Coronary artery (tissue), 2 donors: ENCODE data around the gene MAST4.

ENCODE experiments used
- DNase-seq: peaks from one replicate; pipeline ENCODE4 v3.0.0-alpha.2; 2017; ENCODE audit warnings: low spot score
- H3K27ac ChIP-seq, 2 donors: fragments of 200-600 bp; sonication (generic); one replicate each; pipeline ENCODE4 v1.5.1; 2016 to 2019
- H3K4me3 ChIP-seq: fragments of 200-600 bp; sonication (generic); 2 replicates; pipeline ENCODE4 v1.5.1; 2016; ENCODE audit warnings: mild to moderate bottlenecking, moderate library complexity
- TF ChIP-seq, protein P1 (sequence below): fragments of 200-600 bp; sonication (generic); IDR thresholded peaks from one replicate; pipeline ENCODE4 v1.5.1; 2019; ENCODE audit warnings: antibody characterized with exemption

MAST4 gene

DNA sequence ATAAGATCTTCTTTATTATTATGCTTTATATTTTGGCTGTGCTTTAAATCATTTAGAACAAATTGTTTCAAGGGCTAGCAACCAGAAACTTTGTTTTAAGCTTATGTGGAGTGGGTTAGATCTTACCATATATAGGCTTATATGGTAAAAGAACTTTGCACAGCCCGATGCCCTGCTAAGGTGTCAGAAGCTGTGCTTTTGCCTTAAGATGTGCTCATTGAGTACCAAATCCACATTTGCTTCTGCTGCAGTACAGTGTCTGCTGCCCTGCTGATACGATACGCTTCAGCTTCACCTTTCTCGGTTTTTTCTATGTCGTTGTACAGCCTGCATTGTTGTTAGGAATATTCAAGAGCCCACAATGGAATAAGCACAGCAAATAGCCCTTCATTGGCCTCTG, 565.6 kb downstream of the MAST4 start:
- H3K27ac ChIP-seq = peak overlapping the region; percentile 31 to 61
- no peak overlapping the region for H3K4me3 ChIP-seq
- DNase-seq = no peak
- TF ChIP-seq, protein P1, sequence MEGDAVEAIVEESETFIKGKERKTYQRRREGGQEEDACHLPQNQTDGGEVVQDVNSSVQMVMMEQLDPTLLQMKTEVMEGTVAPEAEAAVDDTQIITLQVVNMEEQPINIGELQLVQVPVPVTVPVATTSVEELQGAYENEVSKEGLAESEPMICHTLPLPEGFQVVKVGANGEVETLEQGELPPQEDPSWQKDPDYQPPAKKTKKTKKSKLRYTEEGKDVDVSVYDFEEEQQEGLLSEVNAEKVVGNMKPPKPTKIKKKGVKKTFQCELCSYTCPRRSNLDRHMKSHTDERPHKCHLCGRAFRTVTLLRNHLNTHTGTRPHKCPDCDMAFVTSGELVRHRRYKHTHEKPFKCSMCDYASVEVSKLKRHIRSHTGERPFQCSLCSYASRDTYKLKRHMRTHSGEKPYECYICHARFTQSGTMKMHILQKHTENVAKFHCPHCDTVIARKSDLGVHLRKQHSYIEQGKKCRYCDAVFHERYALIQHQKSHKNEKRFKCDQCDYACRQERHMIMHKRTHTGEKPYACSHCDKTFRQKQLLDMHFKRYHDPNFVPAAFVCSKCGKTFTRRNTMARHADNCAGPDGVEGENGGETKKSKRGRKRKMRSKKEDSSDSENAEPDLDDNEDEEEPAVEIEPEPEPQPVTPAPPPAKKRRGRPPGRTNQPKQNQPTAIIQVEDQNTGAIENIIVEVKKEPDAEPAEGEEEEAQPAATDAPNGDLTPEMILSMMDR = no peak

DNA sequence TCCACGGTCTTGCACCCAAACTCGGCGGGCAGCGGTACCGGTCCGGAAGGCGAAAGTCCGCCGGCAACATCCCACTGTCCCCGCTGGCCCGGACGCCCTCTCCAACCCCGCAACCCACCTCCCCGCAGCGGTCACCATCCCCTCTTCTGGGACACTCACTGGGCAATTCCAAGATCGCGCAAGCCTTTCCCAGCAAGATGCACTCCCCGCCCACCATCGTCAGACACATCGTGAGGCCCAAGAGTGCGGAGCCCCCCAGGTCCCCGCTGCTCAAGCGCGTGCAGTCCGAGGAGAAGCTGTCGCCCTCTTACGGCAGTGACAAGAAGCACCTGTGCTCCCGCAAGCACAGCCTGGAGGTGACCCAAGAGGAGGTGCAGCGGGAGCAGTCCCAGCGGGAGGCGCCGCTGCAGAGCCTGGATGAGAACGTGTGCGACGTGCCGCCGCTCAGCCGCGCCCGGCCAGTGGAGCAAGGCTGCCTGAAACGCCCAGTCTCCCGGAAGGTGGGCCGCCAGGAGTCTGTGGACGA, 567.1 kb downstream of the MAST4 start:
- TF ChIP-seq, protein P1 = no peak
- DNase-seq = no peak
- Histone ChIP-seq H3K27ac (no peak overlapping the region), H3K4me3 (no peak overlapping the region)

DNA sequence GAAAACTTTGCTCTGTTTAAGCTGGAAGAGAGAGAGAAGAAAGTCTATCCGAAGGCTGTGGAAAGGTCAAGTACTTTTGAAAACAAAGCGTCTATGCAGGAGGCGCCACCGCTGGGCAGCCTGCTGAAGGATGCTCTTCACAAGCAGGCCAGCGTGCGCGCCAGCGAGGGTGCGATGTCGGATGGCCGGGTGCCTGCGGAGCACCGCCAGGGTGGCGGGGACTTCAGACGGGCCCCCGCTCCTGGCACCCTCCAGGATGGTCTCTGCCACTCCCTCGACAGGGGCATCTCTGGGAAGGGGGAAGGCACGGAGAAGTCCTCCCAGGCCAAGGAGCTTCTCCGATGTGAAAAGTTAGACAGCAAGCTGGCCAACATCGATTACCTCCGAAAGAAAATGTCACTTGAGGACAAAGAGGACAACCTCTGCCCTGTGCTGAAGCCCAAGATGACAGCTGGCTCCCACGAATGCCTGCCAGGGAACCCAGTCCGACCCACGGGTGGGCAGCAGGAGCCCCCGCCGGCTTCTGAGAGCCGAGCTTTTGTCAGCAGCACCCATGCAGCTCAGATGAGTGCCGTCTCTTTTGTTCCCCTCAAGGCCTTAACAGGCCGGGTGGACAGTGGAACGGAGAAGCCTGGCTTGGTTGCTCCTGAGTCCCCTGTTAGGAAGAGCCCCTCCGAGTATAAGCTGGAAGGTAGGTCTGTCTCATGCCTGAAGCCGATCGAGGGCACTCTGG, 567.8 kb downstream of the MAST4 start:
- TF ChIP-seq, protein P1 = no peak
- DNase-seq = no peak
- no peak overlapping the region for H3K27ac ChIP-seq
- H3K4me3 ChIP-seq = no peak overlapping the region

DNA sequence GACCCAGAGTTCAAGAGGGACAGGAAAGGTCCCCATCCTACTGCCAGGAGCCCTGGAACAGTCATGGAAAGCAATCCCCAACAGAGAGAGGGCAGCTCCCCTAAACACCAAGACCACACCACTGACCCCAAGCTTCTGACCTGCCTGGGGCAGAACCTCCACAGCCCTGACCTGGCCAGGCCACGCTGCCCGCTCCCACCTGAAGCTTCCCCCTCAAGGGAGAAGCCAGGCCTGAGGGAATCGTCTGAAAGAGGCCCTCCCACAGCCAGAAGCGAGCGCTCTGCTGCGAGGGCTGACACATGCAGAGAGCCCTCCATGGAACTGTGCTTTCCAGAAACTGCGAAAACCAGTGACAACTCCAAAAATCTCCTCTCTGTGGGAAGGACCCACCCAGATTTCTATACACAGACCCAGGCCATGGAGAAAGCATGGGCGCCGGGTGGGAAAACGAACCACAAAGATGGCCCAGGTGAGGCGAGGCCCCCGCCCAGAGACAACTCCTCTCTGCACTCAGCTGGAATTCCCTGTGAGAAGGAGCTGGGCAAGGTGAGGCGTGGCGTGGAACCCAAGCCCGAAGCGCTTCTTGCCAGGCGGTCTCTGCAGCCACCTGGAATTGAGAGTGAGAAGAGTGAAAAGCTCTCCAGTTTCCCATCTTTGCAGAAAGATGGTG, 568.8 kb downstream of the MAST4 start:
- TF ChIP-seq, protein P1 = no peak
- no peak overlapping the region for H3K4me3 ChIP-seq
- no peak for DNase-seq
- peak overlapping the region in 1 of 2 donors; percentile 82 for H3K27ac ChIP-seq

DNA sequence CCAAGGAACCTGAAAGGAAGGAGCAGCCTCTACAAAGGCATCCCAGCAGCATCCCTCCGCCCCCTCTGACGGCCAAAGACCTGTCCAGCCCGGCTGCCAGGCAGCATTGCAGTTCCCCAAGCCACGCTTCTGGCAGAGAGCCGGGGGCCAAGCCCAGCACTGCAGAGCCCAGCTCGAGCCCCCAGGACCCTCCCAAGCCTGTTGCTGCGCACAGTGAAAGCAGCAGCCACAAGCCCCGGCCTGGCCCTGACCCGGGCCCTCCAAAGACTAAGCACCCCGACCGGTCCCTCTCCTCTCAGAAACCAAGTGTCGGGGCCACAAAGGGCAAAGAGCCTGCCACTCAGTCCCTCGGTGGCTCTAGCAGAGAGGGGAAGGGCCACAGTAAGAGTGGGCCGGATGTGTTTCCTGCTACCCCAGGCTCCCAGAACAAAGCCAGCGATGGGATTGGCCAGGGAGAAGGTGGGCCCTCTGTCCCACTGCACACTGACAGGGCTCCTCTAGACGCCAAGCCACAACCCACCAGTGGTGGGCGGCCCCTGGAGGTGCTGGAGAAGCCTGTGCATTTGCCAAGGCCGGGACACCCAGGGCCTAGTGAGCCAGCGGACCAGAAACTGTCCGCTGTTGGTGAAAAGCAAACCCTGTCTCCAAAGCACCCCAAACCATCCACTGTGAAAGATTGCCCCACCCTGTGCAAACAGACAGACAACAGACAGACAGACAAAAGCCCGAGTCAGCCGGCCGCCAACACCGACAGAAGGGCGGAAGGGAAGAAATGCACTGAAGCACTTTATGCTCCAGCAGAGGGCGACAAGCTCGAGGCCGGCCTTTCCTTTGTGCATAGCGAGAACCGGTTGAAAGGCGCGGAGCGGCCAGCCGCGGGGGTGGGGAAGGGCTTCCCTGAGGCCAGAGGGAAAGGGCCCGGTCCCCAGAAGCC, 569.6 kb downstream of the MAST4 start:
- peak; percentile 84 for DNase-seq
- TF ChIP-seq, protein P1 = peak; percentile 54
- Histone ChIP-seq H3K4me3 (peak overlapping the region; percentile 65), H3K27ac (peak overlapping the region; percentile 29 to 82)

DNA sequence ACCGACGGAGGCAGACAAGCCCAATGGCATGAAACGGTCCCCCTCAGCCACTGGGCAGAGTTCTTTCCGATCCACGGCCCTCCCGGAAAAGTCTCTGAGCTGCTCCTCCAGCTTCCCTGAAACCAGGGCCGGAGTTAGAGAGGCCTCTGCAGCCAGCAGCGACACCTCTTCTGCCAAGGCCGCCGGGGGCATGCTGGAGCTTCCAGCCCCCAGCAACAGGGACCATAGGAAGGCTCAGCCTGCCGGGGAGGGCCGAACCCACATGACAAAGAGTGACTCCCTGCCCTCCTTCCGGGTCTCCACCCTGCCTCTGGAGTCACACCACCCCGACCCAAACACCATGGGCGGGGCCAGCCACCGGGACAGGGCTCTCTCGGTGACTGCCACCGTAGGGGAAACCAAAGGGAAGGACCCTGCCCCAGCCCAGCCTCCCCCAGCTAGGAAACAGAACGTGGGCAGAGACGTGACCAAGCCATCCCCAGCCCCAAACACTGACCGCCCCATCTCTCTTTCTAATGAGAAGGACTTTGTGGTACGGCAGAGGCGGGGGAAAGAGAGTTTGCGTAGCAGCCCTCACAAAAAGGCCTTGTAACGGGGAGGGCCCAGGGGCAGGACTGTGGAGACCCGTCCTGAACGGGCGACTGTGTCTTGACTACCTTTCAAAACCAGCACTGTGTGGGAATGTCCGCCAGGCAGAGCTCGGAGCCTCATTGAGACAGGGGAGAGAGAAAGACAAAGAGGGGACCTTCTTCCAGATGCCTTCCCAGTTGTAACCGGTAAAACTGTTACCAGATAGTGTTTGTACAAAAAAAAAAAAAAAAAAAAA, 570.5 kb downstream of the MAST4 start:
- H3K27ac ChIP-seq = peak overlapping the region; percentile 29 to 82
- TF ChIP-seq, protein P1 = no peak
- peak overlapping the region; percentile 65 for H3K4me3 ChIP-seq
- peak; percentile 78 for DNase-seq
